Panc1 (cell line): ENCODE results near the gene BLVRA. TPM values are rescaled to one million over a fixed set of nuclear protein-coding genes. Genes with fewer than 3 reads are reported as not detected.

Experiments used
- ATAC-seq: fragments of 200-7000 bp; cut with Tn5 transposase; 2 replicates; pipeline ENCODE4 v1.9.1; 2020; ENCODE audit warnings: mild to moderate bottlenecking, moderate library complexity
- BruUV-seq: library from RNA; stranded (reverse); fragments of 400-500 nt; replicated peaks from 2 replicates; lab custom pipeline; 2021; lab: Mats Ljungman, UMichigan
- CTCF ChIA-PET: fragments of 300-600 bp; sonication (Branson Sonifier 250); formaldehyde crosslinking; loops from one replicate; lab custom pipeline; 2022; ENCODE audit warnings: antibody characterized with exemption; lab: Charles Lee
- POLR2A ChIA-PET: fragments of 300-600 bp; sonication (Branson Sonifier 250); formaldehyde crosslinking; loops from one replicate; lab custom pipeline; 2022; ENCODE audit warnings: antibody characterized with exemption; lab: Charles Lee
- DNase-seq: peaks from one replicate; pipeline ENCODE4 v3.0.0-alpha.2; 2010; ENCODE audit warnings: low read depth, low spot score
- H3K27ac ChIP-seq: 2 replicates; pipeline ENCODE4 v1.5.1; 2011; ENCODE audit warnings: mild to moderate bottlenecking, low read length, inconsistent platforms
- H3K27me3 ChIP-seq: fragments of 200-500 bp; sonication (Bioruptor generic); 2 replicates; pipeline ENCODE4 v1.6.0; 2014; ENCODE audit warnings: low read length, inconsistent platforms; ENCODE audit not compliant: control insufficient read depth, insufficient read depth
- H3K36me3 ChIP-seq: fragments of 200-500 bp; sonication (Bioruptor generic); 2 replicates; pipeline ENCODE4 v1.5.1; 2014; ENCODE audit warnings: inconsistent platforms, mild to moderate bottlenecking, low read length, moderate library complexity; ENCODE audit not compliant: control insufficient read depth, insufficient read depth
- H3K4me1 ChIP-seq: 2 replicates; pipeline ENCODE4 v1.5.1; 2011; ENCODE audit warnings: inconsistent platforms, mild to moderate bottlenecking, low read length, moderate library complexity; ENCODE audit not compliant: control insufficient read depth, insufficient read depth
- H3K4me3 ChIP-seq, 2 experiments: 2 replicates each; pipeline ENCODE4 v1.5.1; 2011 to 2012; ENCODE audit warnings: low read depth in 2 of 2, low read length in 2 of 2, mild to moderate bottlenecking in 2 of 2, inconsistent platforms in 1 of 2, moderate library complexity in 1 of 2
- H3K9me3 ChIP-seq: fragments of 200-500 bp; sonication (Bioruptor generic); 2 replicates; pipeline ENCODE4 v1.5.1; 2014; ENCODE audit warnings: low read depth, mild to moderate bottlenecking, inconsistent platforms, low read length, moderate library complexity; ENCODE audit not compliant: control insufficient read depth, insufficient read depth
- POLR2AphosphoS5 ChIP-seq: IDR thresholded peaks from 2 replicates; pipeline ENCODE4 v1.6.1; 2012; ENCODE audit warnings: mild to moderate bottlenecking, low read depth, low read length, moderate library complexity
- SIN3A ChIP-seq: IDR thresholded peaks from 2 replicates; pipeline ENCODE4 v1.6.1; 2012; ENCODE audit warnings: low read depth, mild to moderate bottlenecking, low read length, moderate library complexity, borderline replicate concordance; ENCODE audit not compliant: insufficient read depth
- TCF7L2 ChIP-seq: IDR thresholded peaks from 2 replicates; pipeline ENCODE4 v1.6.1; 2011; ENCODE audit warnings: mild to moderate bottlenecking, low read depth, low read length, inconsistent platforms
- in situ Hi-C: cut with HindIII; loops from 2 replicates; pipeline ENCODE4 v1.10.0; 2016; ENCODE audit warnings: low sequenced_read_pairs, low pct_unique_long_range_greater_than_20kb
- intact Hi-C: fragments of 100-400 bp; cut with micrococcal nuclease; formaldehyde crosslinking; loops from one replicate; pipeline ENCODE4 v1.10.0; 2022; ENCODE audit not compliant: unreplicated experiment
- total RNA-seq: library from RNA; stranded (reverse); gene quantifications from one replicate; pipeline ENCODE4 v1.2.1, GENCODE V29; 2021; ENCODE audit not compliant: unreplicated experiment
- TF ChIP-seq, protein P1 (sequence below): fragments of 450-650 bp; IDR thresholded peaks from 2 replicates; pipeline ENCODE4 v1.5.1; 2017; ENCODE audit warnings: mild to moderate bottlenecking
- TF ChIP-seq, protein P2 (sequence below), 2 experiments: IDR thresholded peaks; 2 replicates each; pipeline ENCODE4 v1.6.1; 2011 to 2012; ENCODE audit warnings: low read depth in 2 of 2, control low read depth in 1 of 2, low read length in 1 of 2, mild to moderate bottlenecking in 1 of 2, moderate library complexity in 1 of 2; ENCODE audit not compliant: insufficient read depth in 1 of 2

BLVRA gene
- total RNA-seq, 1 experiment from 2014 or later = 85.5 TPM

DNA sequence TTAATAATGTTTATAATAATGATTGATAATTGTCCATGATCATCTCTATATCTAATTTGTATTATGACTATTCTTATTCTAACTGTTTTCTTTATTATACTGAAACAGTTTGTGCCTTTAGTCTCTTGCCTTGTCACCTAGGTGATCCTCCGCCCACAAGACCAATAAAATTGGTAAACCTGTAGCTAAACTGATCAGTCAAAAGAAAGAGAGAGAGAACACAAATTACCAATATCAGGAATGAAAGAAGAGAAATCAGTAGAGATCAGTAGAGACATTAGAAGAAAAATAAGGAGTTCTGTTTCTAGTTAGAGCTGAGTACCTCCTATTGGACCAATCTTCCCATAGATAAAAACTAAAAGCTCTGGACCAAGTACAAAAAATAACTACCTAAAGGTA is 23.1 kb upstream of the BLVRA start:
- intact Hi-C loops (no loop called here), in situ Hi-C loops (no loop called here)
- CTCF ChIA-PET = no interaction called here
- DNase-seq (no peak), ATAC-seq (no peak)
- Histone ChIP-seq H3K27me3 (no peaks in the 10 kb centered on the region), H3K4me3 (no peak overlapping the region), H3K9me3 (no peaks in the 10 kb centered on the region), H3K36me3 (no peaks in the 10 kb centered on the region), H3K27ac (no peak overlapping the region), H3K4me1 (0 out of 2 replicates have a peak, but pooled peaks cover under 1% of the 10 kb centered on the region)
- BruUV-seq = no TSS peak
- POLR2A ChIA-PET = no interaction called here
- TF ChIP-seq SIN3A (no peak), POLR2AphosphoS5 (no peak)
- TF ChIP-seq, protein P1, sequence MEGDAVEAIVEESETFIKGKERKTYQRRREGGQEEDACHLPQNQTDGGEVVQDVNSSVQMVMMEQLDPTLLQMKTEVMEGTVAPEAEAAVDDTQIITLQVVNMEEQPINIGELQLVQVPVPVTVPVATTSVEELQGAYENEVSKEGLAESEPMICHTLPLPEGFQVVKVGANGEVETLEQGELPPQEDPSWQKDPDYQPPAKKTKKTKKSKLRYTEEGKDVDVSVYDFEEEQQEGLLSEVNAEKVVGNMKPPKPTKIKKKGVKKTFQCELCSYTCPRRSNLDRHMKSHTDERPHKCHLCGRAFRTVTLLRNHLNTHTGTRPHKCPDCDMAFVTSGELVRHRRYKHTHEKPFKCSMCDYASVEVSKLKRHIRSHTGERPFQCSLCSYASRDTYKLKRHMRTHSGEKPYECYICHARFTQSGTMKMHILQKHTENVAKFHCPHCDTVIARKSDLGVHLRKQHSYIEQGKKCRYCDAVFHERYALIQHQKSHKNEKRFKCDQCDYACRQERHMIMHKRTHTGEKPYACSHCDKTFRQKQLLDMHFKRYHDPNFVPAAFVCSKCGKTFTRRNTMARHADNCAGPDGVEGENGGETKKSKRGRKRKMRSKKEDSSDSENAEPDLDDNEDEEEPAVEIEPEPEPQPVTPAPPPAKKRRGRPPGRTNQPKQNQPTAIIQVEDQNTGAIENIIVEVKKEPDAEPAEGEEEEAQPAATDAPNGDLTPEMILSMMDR = no peak

DNA sequence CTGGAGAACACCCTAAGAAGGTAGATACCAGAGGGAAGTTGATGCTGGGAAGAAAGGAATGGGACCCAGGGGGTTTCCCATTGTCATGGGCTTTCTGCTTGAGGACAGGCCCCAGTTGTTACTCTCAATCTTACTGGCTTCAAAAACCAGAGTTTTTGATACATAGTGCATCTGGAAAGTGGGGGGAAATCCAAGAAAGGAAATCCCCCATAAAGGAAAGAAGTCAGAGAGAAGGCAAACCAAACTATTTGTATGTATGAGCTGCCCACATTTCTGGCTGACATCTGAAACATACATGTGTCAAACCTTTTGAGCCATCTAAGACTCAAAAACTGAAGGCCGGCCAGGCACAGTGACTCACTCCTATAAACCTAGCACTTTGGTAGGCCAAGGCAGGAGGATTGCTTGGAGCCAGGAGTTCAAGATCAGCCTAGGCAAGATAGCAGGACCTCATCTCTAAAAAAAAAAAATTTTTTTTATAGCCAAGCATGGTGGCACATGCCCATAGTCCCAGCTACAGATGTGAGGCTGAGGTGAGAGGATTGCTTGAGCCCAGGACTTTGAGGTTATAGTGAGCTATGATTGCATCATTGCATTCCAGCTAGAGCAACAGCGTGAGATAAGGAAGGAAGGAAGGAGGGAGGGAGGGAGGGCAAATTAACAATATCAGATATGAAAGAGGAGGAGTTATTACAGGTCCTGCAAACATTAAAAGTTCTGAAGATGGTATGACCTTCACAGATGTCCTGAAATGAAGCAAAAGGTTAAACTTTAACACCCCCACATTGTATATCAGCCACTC is 22.5 kb upstream of the BLVRA start:
- DNase-seq = no peak
- H3K4me3 ChIP-seq = no peak overlapping the region
- TF ChIP-seq SIN3A = no peak
- TF ChIP-seq, protein P1 = no peak
- TF ChIP-seq, protein P2, sequence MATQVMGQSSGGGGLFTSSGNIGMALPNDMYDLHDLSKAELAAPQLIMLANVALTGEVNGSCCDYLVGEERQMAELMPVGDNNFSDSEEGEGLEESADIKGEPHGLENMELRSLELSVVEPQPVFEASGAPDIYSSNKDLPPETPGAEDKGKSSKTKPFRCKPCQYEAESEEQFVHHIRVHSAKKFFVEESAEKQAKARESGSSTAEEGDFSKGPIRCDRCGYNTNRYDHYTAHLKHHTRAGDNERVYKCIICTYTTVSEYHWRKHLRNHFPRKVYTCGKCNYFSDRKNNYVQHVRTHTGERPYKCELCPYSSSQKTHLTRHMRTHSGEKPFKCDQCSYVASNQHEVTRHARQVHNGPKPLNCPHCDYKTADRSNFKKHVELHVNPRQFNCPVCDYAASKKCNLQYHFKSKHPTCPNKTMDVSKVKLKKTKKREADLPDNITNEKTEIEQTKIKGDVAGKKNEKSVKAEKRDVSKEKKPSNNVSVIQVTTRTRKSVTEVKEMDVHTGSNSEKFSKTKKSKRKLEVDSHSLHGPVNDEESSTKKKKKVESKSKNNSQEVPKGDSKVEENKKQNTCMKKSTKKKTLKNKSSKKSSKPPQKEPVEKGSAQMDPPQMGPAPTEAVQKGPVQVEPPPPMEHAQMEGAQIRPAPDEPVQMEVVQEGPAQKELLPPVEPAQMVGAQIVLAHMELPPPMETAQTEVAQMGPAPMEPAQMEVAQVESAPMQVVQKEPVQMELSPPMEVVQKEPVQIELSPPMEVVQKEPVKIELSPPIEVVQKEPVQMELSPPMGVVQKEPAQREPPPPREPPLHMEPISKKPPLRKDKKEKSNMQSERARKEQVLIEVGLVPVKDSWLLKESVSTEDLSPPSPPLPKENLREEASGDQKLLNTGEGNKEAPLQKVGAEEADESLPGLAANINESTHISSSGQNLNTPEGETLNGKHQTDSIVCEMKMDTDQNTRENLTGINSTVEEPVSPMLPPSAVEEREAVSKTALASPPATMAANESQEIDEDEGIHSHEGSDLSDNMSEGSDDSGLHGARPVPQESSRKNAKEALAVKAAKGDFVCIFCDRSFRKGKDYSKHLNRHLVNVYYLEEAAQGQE (IDR thresholded peaks at IDR 0.05; ENCODE audit: insufficient read depth in 1 of 2, low read depth in 2 of 2, low read length in 1 of 2) = no peak
- no peak for TF ChIP-seq POLR2AphosphoS5
- no peak for TF ChIP-seq TCF7L2
- H3K36me3 ChIP-seq = no peaks in the 10 kb centered on the region
- H3K27ac ChIP-seq = no peak overlapping the region
- H3K27me3 ChIP-seq = no peaks in the 10 kb centered on the region
- intact Hi-C loops = no loop called here
- no peaks in the 10 kb centered on the region for H3K4me1 ChIP-seq
- in situ Hi-C loops = no loop called here
- POLR2A ChIA-PET = no interaction called here
- H3K9me3 ChIP-seq = no peaks in the 10 kb centered on the region
- ATAC-seq = no peak
- no TSS peak for BruUV-seq
- CTCF ChIA-PET = no interaction called here
